Neutrophil (primary cell): ENCODE results near the gene AMH.

Experiments used
- H3K27ac ChIP-seq: fragments of 200-600 bp; sonication (generic); 2 replicates; pipeline ENCODE4 v1.5.1; 2016; ENCODE audit warnings: mild to moderate bottlenecking, moderate library complexity
- H3K27me3 ChIP-seq: fragments of 200-600 bp; sonication (generic); 2 replicates; pipeline ENCODE4 v1.6.0; 2016; ENCODE audit warnings: mild to moderate bottlenecking
- H3K36me3 ChIP-seq: fragments of 200-600 bp; sonication (generic); 2 replicates; pipeline ENCODE4 v1.5.1; 2017
- H3K4me1 ChIP-seq, 2 experiments: fragments of 200-600 bp in 1 of 2; sonication (generic) in 1 of 2; 1 replicate in 1 of 2; 2 replicates in 1 of 2; pipeline versions ENCODE4 v1.5.1 to v1.6.1; 2013 to 2016; ENCODE audit warnings: low read depth in 1 of 2, low read length in 1 of 2, mild to moderate bottlenecking in 1 of 2, moderate library complexity in 1 of 2; ENCODE audit not compliant: control insufficient read depth in 1 of 2, insufficient read depth in 1 of 2
- H3K4me3 ChIP-seq, 2 experiments: fragments of 200-600 bp in 1 of 2; sonication (generic) in 1 of 2; 1 replicate in 1 of 2; 2 replicates in 1 of 2; pipeline ENCODE4 v1.5.1; 2013 to 2016; ENCODE audit warnings: low read depth in 1 of 2, low read length in 1 of 2, mild to moderate bottlenecking in 1 of 2, moderate library complexity in 1 of 2
- H3K9me3 ChIP-seq: fragments of 200-600 bp; sonication (generic); 2 replicates; pipeline ENCODE4 v1.5.1; 2016
- CTCF ChIP-seq: fragments of 200-600 bp; sonication (generic); IDR thresholded peaks from 2 replicates; pipeline ENCODE4 v1.5.1; 2016; ENCODE audit warnings: antibody characterized with exemption

AMH gene

GRCh38 chr19:2210987-2211740 is 38.0 kb upstream of the AMH start:
- H3K4me3 ChIP-seq, result no peak overlapping the region

GRCh38 chr19:2212861-2213711 is 36.0 kb upstream of the AMH start:
- no peaks in the 10 kb centered on the region for H3K27me3 ChIP-seq

More at GRCh38 chr19:2210987-2211740, 38.0 kb upstream of the AMH start:
- TF ChIP-seq CTCF, result no peak
- no peaks in the 10 kb centered on the region for H3K9me3 ChIP-seq
- no peaks in the 10 kb centered on the region for H3K27me3 ChIP-seq
- no peaks in the 10 kb centered on the region for H3K4me1 ChIP-seq
- H3K27ac ChIP-seq, result no peak overlapping the region
- H3K36me3 ChIP-seq, result peaks cover 96% of the 10 kb centered on the region

DNA sequence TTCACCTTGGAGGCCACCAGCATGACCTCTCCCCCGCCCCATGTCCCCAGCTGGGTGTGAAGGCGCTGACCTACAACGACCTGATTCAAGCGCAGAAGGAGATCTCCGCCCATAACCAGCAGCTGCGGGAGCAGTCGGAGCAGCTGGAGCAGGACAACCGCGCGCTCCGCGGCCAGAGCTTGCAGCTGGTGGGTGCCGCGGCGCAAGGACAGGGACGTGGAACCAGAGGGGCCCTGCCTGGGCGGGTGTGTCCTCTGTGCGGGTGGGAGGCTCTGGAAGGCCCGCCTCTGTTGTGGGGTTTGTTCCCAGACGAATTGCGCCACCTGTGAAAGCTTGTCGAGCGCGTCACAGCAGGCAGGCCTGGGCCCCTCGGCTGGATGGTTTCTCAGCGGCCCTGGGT is 35.3 kb upstream of the AMH start:
- H3K27me3 ChIP-seq, result no peaks in the 10 kb centered on the region
- TF ChIP-seq CTCF, result no peak
- H3K36me3 ChIP-seq, result peaks cover 95% of the 10 kb centered on the region
- no peak overlapping the region for H3K27ac ChIP-seq
- no peak overlapping the region for H3K4me3 ChIP-seq
- H3K9me3 ChIP-seq, result no peaks in the 10 kb centered on the region
- no peaks in the 10 kb centered on the region for H3K4me1 ChIP-seq

More at GRCh38 chr19:2212861-2213711, 36.0 kb upstream of the AMH start:
- no peak overlapping the region for H3K4me3 ChIP-seq
- no peak overlapping the region for H3K27ac ChIP-seq
- H3K9me3 ChIP-seq, result no peaks in the 10 kb centered on the region
- no peak for TF ChIP-seq CTCF
- peaks cover 97% of the 10 kb centered on the region for H3K36me3 ChIP-seq
- H3K4me1 ChIP-seq, result no peaks in the 10 kb centered on the region

GRCh38 chr19:2214251-2214650 is 34.9 kb upstream of the AMH start:
- TF ChIP-seq CTCF, result no peak
- no peaks in the 10 kb centered on the region for H3K4me1 ChIP-seq
- no peaks in the 10 kb centered on the region for H3K27me3 ChIP-seq
- no peaks in the 10 kb centered on the region for H3K9me3 ChIP-seq
- no peak overlapping the region for H3K27ac ChIP-seq
- H3K4me3 ChIP-seq, result no peak overlapping the region
- H3K36me3 ChIP-seq, result peaks cover 96% of the 10 kb centered on the region

GRCh38 chr19:2215281-2215751 is 33.8 kb upstream of the AMH start:
- no peak for TF ChIP-seq CTCF
- no peaks in the 10 kb centered on the region for H3K4me1 ChIP-seq
- no peaks in the 10 kb centered on the region for H3K27me3 ChIP-seq
- H3K9me3 ChIP-seq, result no peaks in the 10 kb centered on the region
- no peak overlapping the region for H3K27ac ChIP-seq
- no peak overlapping the region for H3K4me3 ChIP-seq
- peaks cover 97% of the 10 kb centered on the region for H3K36me3 ChIP-seq
